ENCODE data around the gene NUP98. TPM values are rescaled to one million over a fixed set of nuclear protein-coding genes. Genes with fewer than 3 reads are reported as not detected.
A peak's percentile ranks its signal among the peaks of the same experiment; 100 is the strongest.

Gene NUP98
- total RNA-seq, 1 experiment from 2014 or later: 128 TPM

GRCh38 chr11:3810446-3810845 lies 13.1 kb upstream of the NUP98 start:
- no peak overlapping the region for H3K4me3 ChIP-seq (ENCODE audit: low read length)
- no peaks in the 10 kb centered on the region for H3F3A ChIP-seq (ENCODE audit: low read length, unreplicated experiment)
- H3K4me2 ChIP-seq (ENCODE audit: low read length): no peak overlapping the region
- intact Hi-C loops (cut with micrococcal nuclease): no loop called here
- ChIA-PET POLR2A (ENCODE audit: unreplicated experiment) (no interaction called here), CTCF (no interaction called here)
- no peak for TF ChIP-seq CTCF (conservative IDR thresholded peaks at IDR 0.05; ENCODE audit: low read depth, low read length)
- no peak for TF ChIP-seq EZH2phosphoT487 (IDR thresholded peaks at IDR 0.05; ENCODE audit: borderline replicate concordance, low read length)
- TF ChIP-seq EZH2 (IDR thresholded peaks at IDR 0.05; ENCODE audit: low read length, unreplicated experiment): no peak
- BruUV-seq (replicated peaks): no TSS peak
- no peaks in the 10 kb centered on the region for H4K20me1 ChIP-seq (ENCODE audit: low read length)
- no peak for ATAC-seq
- no peaks in the 10 kb centered on the region for H3K9me3 ChIP-seq (ENCODE audit: low read length)
- no peak overlapping the region for H2AFZ ChIP-seq (ENCODE audit: low read length)
- no peak for DNase-seq
- no peak overlapping the region for H3K9ac ChIP-seq (ENCODE audit: low read length)
- no peaks in the 10 kb centered on the region for H3K36me3 ChIP-seq (ENCODE audit: low read depth, low read length)
- no peaks in the 10 kb centered on the region for H3K9me2 ChIP-seq (replicated peaks; ENCODE audit: low read length)
- H3K27me3 ChIP-seq (ENCODE audit: low read length): no peaks in the 10 kb centered on the region
- no peaks in the 10 kb centered on the region for H3K79me2 ChIP-seq (ENCODE audit: low read length)
- H3K4me1 ChIP-seq (ENCODE audit: insufficient read depth, low read length): peaks cover 4% of the 10 kb centered on the region; the same call in 1 of the 2 replicates
- no peak overlapping the region for H3K27ac ChIP-seq (ENCODE audit: low read length)

- H3F3A ChIP-seq (ENCODE audit: low read length, unreplicated experiment): no peaks in the 10 kb centered on the region
- POLR2A ChIA-PET (ENCODE audit: unreplicated experiment): interaction anchor here (0.6 kb wide), 1 partner anchor 45 kb away, joined by 3 read pairs; no protein-coding TSS in a partner anchor
- no peaks in the 10 kb centered on the region for H3K9me2 ChIP-seq (replicated peaks; ENCODE audit: low read length)
- H2AFZ ChIP-seq (ENCODE audit: low read length): no peak overlapping the region
- intact Hi-C loops (cut with micrococcal nuclease): loop anchor here (2.0 to 5.0 kb wide), 3 partner anchors 27 to 37 kb away; partner anchors contain the start of gene RHOG
- no peaks in the 10 kb centered on the region for H4K20me1 ChIP-seq (ENCODE audit: low read length)
- no peak overlapping the region for H3K27ac ChIP-seq (ENCODE audit: low read length)
- H3K9me3 ChIP-seq (ENCODE audit: low read length): no peaks in the 10 kb centered on the region
- BruUV-seq (replicated peaks): no TSS peak
- TF ChIP-seq CTCF (conservative IDR thresholded peaks at IDR 0.05; ENCODE audit: low read depth, low read length) (no peak), EZH2 (IDR thresholded peaks at IDR 0.05; ENCODE audit: low read length, unreplicated experiment) (no peak), EZH2phosphoT487 (IDR thresholded peaks at IDR 0.05; ENCODE audit: borderline replicate concordance, low read length) (no peak)
- H3K4me3 ChIP-seq (ENCODE audit: low read length): no peak overlapping the region
- DNase-seq (no peak), ATAC-seq (no peak)
- no peaks in the 10 kb centered on the region for H3K36me3 ChIP-seq (ENCODE audit: low read depth, low read length)
- CTCF ChIA-PET: interaction anchor here (1.0 to 1.1 kb wide), 3 partner anchors 10 to 40 kb away, joined by 3 to 7 read pairs (median 3); partner anchors contain the start of gene NUP98
- peak overlapping the region; percentile 95; the same call in 1 of the 2 replicates for H3K4me2 ChIP-seq (ENCODE audit: low read length)
- H3K4me1 ChIP-seq (ENCODE audit: insufficient read depth, low read length): peaks cover 4% of the 10 kb centered on the region; the same call in 1 of the 2 replicates
- H3K79me2 ChIP-seq (ENCODE audit: low read length): no peaks in the 10 kb centered on the region
- no peaks in the 10 kb centered on the region for H3K27me3 ChIP-seq (ENCODE audit: low read length)
- H3K9ac ChIP-seq (ENCODE audit: low read length): no peak overlapping the region
Observed at GRCh38 chr11:3809624-3809928, 12.2 kb upstream of the NUP98 start.

GRCh38 chr11:3808861-3809623 lies 11.7 kb upstream of the NUP98 start:
- TF ChIP-seq CTCF (conservative IDR thresholded peaks at IDR 0.05; ENCODE audit: low read depth, low read length) (peak; percentile 75), EZH2 (IDR thresholded peaks at IDR 0.05; ENCODE audit: low read length, unreplicated experiment) (no peak), EZH2phosphoT487 (IDR thresholded peaks at IDR 0.05; ENCODE audit: borderline replicate concordance, low read length) (no peak)
- H3K27me3 ChIP-seq (ENCODE audit: low read length): no peaks in the 10 kb centered on the region
- BruUV-seq (replicated peaks): TSS peak; percentile 27
- no peaks in the 10 kb centered on the region for H3K9me3 ChIP-seq (ENCODE audit: low read length)
- ChIA-PET CTCF (interaction anchor here (0.6 to 1.1 kb wide), 5 partner anchors 10 to 40 kb away, joined by 3 to 7 read pairs (median 3); partner anchors contain the start of genes NUP98 and RHOG), POLR2A (ENCODE audit: unreplicated experiment) (interaction anchor here (0.6 kb wide), 1 partner anchor 46 kb away, joined by 3 read pairs; no protein-coding TSS in a partner anchor)
- H3K27ac ChIP-seq (ENCODE audit: low read length): no peak overlapping the region
- H3K4me3 ChIP-seq (ENCODE audit: low read length): peak overlapping the region; percentile 85
- peak overlapping the region; percentile 95 for H3K4me2 ChIP-seq (ENCODE audit: low read length)
- DNase-seq (peak; percentile 80), ATAC-seq (peak; percentile 79)
- peak overlapping the region; percentile 100 for H2AFZ ChIP-seq (ENCODE audit: low read length)
- no peaks in the 10 kb centered on the region for H3K9me2 ChIP-seq (replicated peaks; ENCODE audit: low read length)
- H3K9ac ChIP-seq (ENCODE audit: low read length): peak overlapping the region; percentile 70
- no peaks in the 10 kb centered on the region for H3K36me3 ChIP-seq (ENCODE audit: low read depth, low read length)
- H3F3A ChIP-seq (ENCODE audit: low read length, unreplicated experiment): no peaks in the 10 kb centered on the region
- H3K79me2 ChIP-seq (ENCODE audit: low read length): no peaks in the 10 kb centered on the region
- peaks cover 8% of the 10 kb centered on the region for H3K4me1 ChIP-seq (ENCODE audit: insufficient read depth, low read length)
- intact Hi-C loops (cut with micrococcal nuclease): loop anchor here (1.0 to 5.0 kb wide), 4 partner anchors 12 to 37 kb away; partner anchors contain the start of genes NUP98 and RHOG
- H4K20me1 ChIP-seq (ENCODE audit: low read length): no peaks in the 10 kb centered on the region
